Liver (tissue), 9 donors: ENCODE measurements around the gene GTPBP3. TPM values are rescaled to one million over a fixed set of nuclear protein-coding genes. Genes with fewer than 3 reads are reported as not detected.
A peak's percentile ranks its signal among the peaks of the same experiment; 100 is the strongest.

Source experiments
- DNase-seq: peaks from one replicate; pipeline ENCODE4 v3.0.0-alpha.2; 2017; ENCODE audit warnings: low spot score
- H3K27ac ChIP-seq, 2 donors: one replicate each; pipeline ENCODE4 v1.7.0; 2013; ENCODE audit warnings: inconsistent platforms in 2 of 2, low read length in 2 of 2, control low read depth in 1 of 2, low read depth in 1 of 2, mild to moderate bottlenecking in 1 of 2
- H3K27me3 ChIP-seq, 4 donors: one replicate each; pipeline versions ENCODE4 v1.6.1 to v1.7.0; 2013; ENCODE audit warnings: low read length in 3 of 4, inconsistent platforms in 1 of 4, mild to moderate bottlenecking in 1 of 4, moderate library complexity in 1 of 4; ENCODE audit not compliant: control insufficient read depth in 4 of 4, insufficient read depth in 4 of 4
- H3K36me3 ChIP-seq, 4 donors: one replicate each; pipeline versions ENCODE4 v1.6.1 to v1.7.0; 2013; ENCODE audit warnings: low read length in 3 of 4, mild to moderate bottlenecking in 3 of 4, low read depth in 1 of 4, moderate library complexity in 1 of 4; ENCODE audit not compliant: control insufficient read depth in 4 of 4, insufficient read depth in 3 of 4
- H3K4me1 ChIP-seq, 4 donors: one replicate each; pipeline versions ENCODE4 v1.6.1 to v1.7.0; 2013; ENCODE audit warnings: low read length in 3 of 4, mild to moderate bottlenecking in 3 of 4, moderate library complexity in 1 of 4; ENCODE audit not compliant: control insufficient read depth in 4 of 4, insufficient read depth in 4 of 4
- H3K4me3 ChIP-seq, 3 donors: one replicate each; pipeline versions ENCODE4 v1.6.1 to v1.7.0; 2013; ENCODE audit warnings: low read length in 3 of 3, control low read depth in 1 of 3, low read depth in 1 of 3, mild to moderate bottlenecking in 1 of 3
- H3K9ac ChIP-seq, 2 donors: one replicate each; pipeline ENCODE4 v1.7.0; 2013; ENCODE audit warnings: low read length in 2 of 2, mild to moderate bottlenecking in 2 of 2, moderate library complexity in 2 of 2, control low read depth in 1 of 2, low read depth in 1 of 2
- H3K9me3 ChIP-seq, 4 donors: one replicate each; pipeline versions ENCODE4 v1.6.1 to v1.7.0; 2013; ENCODE audit warnings: low read length in 3 of 4; ENCODE audit not compliant: control insufficient read depth in 4 of 4
- EGR1 ChIP-seq, 2 donors: IDR thresholded peaks; 2 replicates each; pipeline ENCODE4 v1.6.1; 2016 to 2018; ENCODE audit warnings: antibody characterized with exemption in 2 of 2, low read depth in 2 of 2
- FOXA1 ChIP-seq: IDR thresholded peaks from 2 replicates; pipeline ENCODE4 v1.6.1; 2016; ENCODE audit warnings: antibody characterized with exemption
- FOXA2 ChIP-seq: IDR thresholded peaks from 2 replicates; pipeline ENCODE4 v1.6.1; 2016; ENCODE audit warnings: antibody characterized with exemption
- GABPA ChIP-seq, 2 donors: IDR thresholded peaks in 1 of 2; conservative IDR thresholded peaks in 1 of 2; 2 replicates each; pipeline ENCODE4 v1.6.1; 2016; ENCODE audit warnings: antibody characterized with exemption in 2 of 2, mild to moderate bottlenecking in 1 of 2, moderate library complexity in 1 of 2
- HNF4A ChIP-seq, 2 donors: conservative IDR thresholded peaks; 2 replicates each; pipeline ENCODE4 v1.6.1; 2016; ENCODE audit warnings: antibody characterized with exemption in 2 of 2, mild to moderate bottlenecking in 2 of 2
- HNF4G ChIP-seq: IDR thresholded peaks from 2 replicates; pipeline ENCODE4 v1.6.1; 2016; ENCODE audit warnings: antibody characterized with exemption
- JUND ChIP-seq, 2 donors: IDR thresholded peaks; 2 replicates each; pipeline ENCODE4 v1.6.1; 2016; ENCODE audit warnings: antibody characterized with exemption in 2 of 2
- NR2F2 ChIP-seq: IDR thresholded peaks from 2 replicates; pipeline ENCODE4 v1.6.1; 2016; ENCODE audit warnings: antibody characterized with exemption
- RAD21 ChIP-seq, 2 donors: IDR thresholded peaks; 2 replicates each; pipeline ENCODE4 v1.6.1; 2016; ENCODE audit warnings: antibody characterized with exemption in 2 of 2, mild to moderate bottlenecking in 2 of 2
- RXRA ChIP-seq, 2 donors: IDR thresholded peaks; 2 replicates each; pipeline ENCODE4 v1.6.1; 2017 to 2018; ENCODE audit warnings: antibody characterized with exemption in 2 of 2, mild to moderate bottlenecking in 1 of 2
- SP1 ChIP-seq: IDR thresholded peaks from 2 replicates; pipeline ENCODE4 v1.6.1; 2018; ENCODE audit warnings: antibody characterized with exemption, mild to moderate bottlenecking
- TAF1 ChIP-seq: conservative IDR thresholded peaks from 2 replicates; pipeline ENCODE4 v1.6.1; 2016; ENCODE audit warnings: antibody characterized with exemption, mild to moderate bottlenecking
- YY1 ChIP-seq: IDR thresholded peaks from 2 replicates; pipeline ENCODE4 v1.6.1; 2016; ENCODE audit warnings: antibody characterized with exemption, mild to moderate bottlenecking
- WGBS: extraction: QIAGEN DNeasy Blood & Tissue Kit; methylation state at CpG from one replicate; pipeline ENCODE4 v1.1.7; 2013; 5-methylcytosine and 5-hydroxymethylcytosine counted together
- polyA plus RNA-seq, 2 donors: library from polyadenylated mRNA; stranded (reverse) in 1 of 2; unstranded in 1 of 2; fragments of 200-250 nt in 1 of 2; fragments of >200 nt in 1 of 2; fragmentation: Nextera tagmentation in 1 of 2; extraction: Ambion mirVana in 1 of 2; gene quantifications; one replicate each; pipeline versions ENCODE4 v1.2.1 to v1.2.3, GENCODE V29; 2013 to 2015
- total RNA-seq, 2 donors: library from RNA; depleted of rRNA; stranded (reverse); fragments of >200 nt; gene quantifications; one replicate each; pipeline ENCODE4 v1.2.3, GENCODE V29; 2014
- TF ChIP-seq, protein P1 (sequence below): IDR thresholded peaks from 2 replicates; pipeline ENCODE4 v1.6.1; 2016; ENCODE audit warnings: antibody characterized with exemption
- TF ChIP-seq, protein P2 (sequence below): IDR thresholded peaks from 2 replicates; pipeline ENCODE4 v1.6.1; 2016; ENCODE audit warnings: antibody characterized with exemption, mild to moderate bottlenecking
- TF ChIP-seq, protein P3 (sequence below): IDR thresholded peaks from 2 replicates; pipeline ENCODE4 v1.6.1; 2016; ENCODE audit warnings: antibody characterized with exemption
- TF ChIP-seq, protein P4 (sequence below): fragments of 150-350 bp; IDR thresholded peaks from 2 replicates; pipeline ENCODE4 v1.5.1; 2017; ENCODE audit warnings: improper control_type of control experiment, low read depth, low read length; ENCODE audit not compliant: missing input control
- TF ChIP-seq, protein P5 (sequence below): IDR thresholded peaks from 2 replicates; pipeline ENCODE4 v1.6.1; 2016; ENCODE audit warnings: antibody characterized with exemption
- donor health status: healthy.
- donor health status: healthy.
- donor health status: healthy.
- donor health status: healthy.
- donor health status: healthy.

Gene GTPBP3
- total and polyA plus RNA-seq, 4 donors: 4.9 to 15.5 (median 9.6) TPM

DNA sequence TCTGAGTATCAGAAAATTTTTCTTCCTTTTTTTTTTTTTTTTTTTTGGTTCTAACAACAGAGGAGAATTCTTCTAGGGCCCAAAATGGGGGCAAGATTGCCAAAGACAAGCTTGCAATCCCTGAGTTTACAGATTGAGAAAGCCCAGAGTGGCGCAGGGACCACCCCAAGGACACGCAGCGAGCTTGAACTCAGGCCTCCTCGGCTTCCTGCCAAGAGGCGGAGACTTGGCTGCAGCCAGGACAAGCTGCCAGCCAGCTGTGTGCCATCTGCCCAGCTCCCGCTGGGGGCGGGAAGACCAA is 32.2 kb upstream of the GTPBP3 start:
- no peaks in the 10 kb centered on the region for H3K36me3 ChIP-seq
- no peaks in the 10 kb centered on the region for H3K27me3 ChIP-seq
- H3K9me3 ChIP-seq: no peaks in the 10 kb centered on the region
- peak overlapping the region; percentile 55 to 93 for H3K27ac ChIP-seq
- H3K4me3 ChIP-seq: peak overlapping the region in 1 of 3 donors; percentile 81
- under 1% methylated on average over 7 of the region's 7 CpGs for WGBS
- TF ChIP-seq, protein P1, sequence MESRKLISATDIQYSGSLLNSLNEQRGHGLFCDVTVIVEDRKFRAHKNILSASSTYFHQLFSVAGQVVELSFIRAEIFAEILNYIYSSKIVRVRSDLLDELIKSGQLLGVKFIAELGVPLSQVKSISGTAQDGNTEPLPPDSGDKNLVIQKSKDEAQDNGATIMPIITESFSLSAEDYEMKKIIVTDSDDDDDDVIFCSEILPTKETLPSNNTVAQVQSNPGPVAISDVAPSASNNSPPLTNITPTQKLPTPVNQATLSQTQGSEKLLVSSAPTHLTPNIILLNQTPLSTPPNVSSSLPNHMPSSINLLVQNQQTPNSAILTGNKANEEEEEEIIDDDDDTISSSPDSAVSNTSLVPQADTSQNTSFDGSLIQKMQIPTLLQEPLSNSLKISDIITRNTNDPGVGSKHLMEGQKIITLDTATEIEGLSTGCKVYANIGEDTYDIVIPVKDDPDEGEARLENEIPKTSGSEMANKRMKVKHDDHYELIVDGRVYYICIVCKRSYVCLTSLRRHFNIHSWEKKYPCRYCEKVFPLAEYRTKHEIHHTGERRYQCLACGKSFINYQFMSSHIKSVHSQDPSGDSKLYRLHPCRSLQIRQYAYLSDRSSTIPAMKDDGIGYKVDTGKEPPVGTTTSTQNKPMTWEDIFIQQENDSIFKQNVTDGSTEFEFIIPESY: no peak
- peak; percentile 91 for TF ChIP-seq SP1
- TF ChIP-seq YY1: no peak
- peak; percentile 10 for TF ChIP-seq FOXA1
- TF ChIP-seq RXRA (IDR thresholded peaks at IDR 0.05): peak; percentile 74 to 77
- H3K4me1 ChIP-seq: peaks cover 12 to 53% (median 41%) of the 10 kb centered on the region in 4 donors
- no peak overlapping the region for H3K9ac ChIP-seq
- DNase-seq: no peak

DNA sequence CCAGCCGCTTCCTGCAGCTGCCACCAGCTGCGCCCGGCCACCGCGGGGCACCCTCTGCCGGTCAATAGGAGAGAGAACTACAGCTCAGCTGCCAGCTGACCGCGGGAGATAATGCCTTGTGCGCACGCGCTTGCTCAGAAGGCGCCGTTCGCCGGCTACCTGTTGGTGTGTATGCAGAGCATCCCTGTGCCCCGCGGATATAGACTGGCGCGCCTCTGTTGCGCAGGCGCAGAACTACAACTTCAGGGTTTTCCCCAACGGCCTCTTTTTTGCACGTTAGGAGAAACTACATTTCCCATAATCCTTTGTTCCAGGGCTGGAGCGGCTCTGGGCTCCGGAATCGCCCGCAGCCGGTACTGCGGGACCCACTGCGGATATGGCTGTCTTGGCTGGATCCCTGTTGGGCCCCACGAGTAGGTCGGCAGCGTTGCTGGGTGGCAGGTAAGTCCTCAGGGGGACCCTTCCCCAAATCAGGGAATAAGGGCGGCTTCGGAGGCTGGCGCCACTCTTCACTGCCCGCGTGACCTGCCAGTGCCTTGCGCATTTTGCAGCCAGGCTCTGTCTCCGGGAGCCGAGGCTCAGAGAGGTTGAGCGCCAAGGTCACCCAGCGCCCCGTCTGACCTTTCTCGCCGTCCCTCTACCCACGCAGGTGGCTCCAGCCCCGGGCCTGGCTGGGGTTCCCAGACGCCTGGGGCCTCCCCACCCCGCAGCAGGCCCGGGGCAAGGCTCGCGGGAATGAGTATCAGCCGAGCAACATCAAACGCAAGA is 31.7 kb upstream of the GTPBP3 start, which contains the start of gene MRPL34:
Gene MRPL34, plus strand, starts transcription at position 356 of the 768 bp plus-strand sequence. Its CDS starts 21 bp downstream, at position 377.
- TF ChIP-seq GABPA (IDR thresholded peaks at IDR 0.05 in 1 of 2, conservative IDR thresholded peaks at IDR 0.05 in 1 of 2) (peak in 1 of 2 donors; percentile 80), RXRA (IDR thresholded peaks at IDR 0.05) (peak in 1 of 2 donors; percentile 3), FOXA2 (no peak), SP1 (peak; percentile 68), NR2F2 (peak; percentile 18), YY1 (peak; percentile 65), TAF1 (peak; percentile 36), FOXA1 (no peak), HNF4G (no peak), JUND (IDR thresholded peaks at IDR 0.05) (peak in 1 of 2 donors; percentile 42), EGR1 (IDR thresholded peaks at IDR 0.05; ENCODE audit: low read depth in 2 of 2) (peak; percentile 46 to 59), RAD21 (IDR thresholded peaks at IDR 0.05) (peak; percentile 77 to 83), HNF4A (conservative IDR thresholded peaks at IDR 0.05) (peak; percentile 60)
- TF ChIP-seq, protein P2, sequence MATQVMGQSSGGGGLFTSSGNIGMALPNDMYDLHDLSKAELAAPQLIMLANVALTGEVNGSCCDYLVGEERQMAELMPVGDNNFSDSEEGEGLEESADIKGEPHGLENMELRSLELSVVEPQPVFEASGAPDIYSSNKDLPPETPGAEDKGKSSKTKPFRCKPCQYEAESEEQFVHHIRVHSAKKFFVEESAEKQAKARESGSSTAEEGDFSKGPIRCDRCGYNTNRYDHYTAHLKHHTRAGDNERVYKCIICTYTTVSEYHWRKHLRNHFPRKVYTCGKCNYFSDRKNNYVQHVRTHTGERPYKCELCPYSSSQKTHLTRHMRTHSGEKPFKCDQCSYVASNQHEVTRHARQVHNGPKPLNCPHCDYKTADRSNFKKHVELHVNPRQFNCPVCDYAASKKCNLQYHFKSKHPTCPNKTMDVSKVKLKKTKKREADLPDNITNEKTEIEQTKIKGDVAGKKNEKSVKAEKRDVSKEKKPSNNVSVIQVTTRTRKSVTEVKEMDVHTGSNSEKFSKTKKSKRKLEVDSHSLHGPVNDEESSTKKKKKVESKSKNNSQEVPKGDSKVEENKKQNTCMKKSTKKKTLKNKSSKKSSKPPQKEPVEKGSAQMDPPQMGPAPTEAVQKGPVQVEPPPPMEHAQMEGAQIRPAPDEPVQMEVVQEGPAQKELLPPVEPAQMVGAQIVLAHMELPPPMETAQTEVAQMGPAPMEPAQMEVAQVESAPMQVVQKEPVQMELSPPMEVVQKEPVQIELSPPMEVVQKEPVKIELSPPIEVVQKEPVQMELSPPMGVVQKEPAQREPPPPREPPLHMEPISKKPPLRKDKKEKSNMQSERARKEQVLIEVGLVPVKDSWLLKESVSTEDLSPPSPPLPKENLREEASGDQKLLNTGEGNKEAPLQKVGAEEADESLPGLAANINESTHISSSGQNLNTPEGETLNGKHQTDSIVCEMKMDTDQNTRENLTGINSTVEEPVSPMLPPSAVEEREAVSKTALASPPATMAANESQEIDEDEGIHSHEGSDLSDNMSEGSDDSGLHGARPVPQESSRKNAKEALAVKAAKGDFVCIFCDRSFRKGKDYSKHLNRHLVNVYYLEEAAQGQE: peak; percentile 78
- TF ChIP-seq, protein P1: peak; percentile 66
- TF ChIP-seq, protein P3, sequence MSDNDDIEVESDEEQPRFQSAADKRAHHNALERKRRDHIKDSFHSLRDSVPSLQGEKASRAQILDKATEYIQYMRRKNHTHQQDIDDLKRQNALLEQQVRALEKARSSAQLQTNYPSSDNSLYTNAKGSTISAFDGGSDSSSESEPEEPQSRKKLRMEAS: peak; percentile 58
- TF ChIP-seq, protein P4, sequence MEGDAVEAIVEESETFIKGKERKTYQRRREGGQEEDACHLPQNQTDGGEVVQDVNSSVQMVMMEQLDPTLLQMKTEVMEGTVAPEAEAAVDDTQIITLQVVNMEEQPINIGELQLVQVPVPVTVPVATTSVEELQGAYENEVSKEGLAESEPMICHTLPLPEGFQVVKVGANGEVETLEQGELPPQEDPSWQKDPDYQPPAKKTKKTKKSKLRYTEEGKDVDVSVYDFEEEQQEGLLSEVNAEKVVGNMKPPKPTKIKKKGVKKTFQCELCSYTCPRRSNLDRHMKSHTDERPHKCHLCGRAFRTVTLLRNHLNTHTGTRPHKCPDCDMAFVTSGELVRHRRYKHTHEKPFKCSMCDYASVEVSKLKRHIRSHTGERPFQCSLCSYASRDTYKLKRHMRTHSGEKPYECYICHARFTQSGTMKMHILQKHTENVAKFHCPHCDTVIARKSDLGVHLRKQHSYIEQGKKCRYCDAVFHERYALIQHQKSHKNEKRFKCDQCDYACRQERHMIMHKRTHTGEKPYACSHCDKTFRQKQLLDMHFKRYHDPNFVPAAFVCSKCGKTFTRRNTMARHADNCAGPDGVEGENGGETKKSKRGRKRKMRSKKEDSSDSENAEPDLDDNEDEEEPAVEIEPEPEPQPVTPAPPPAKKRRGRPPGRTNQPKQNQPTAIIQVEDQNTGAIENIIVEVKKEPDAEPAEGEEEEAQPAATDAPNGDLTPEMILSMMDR: peak; percentile 89
- TF ChIP-seq, protein P5, sequence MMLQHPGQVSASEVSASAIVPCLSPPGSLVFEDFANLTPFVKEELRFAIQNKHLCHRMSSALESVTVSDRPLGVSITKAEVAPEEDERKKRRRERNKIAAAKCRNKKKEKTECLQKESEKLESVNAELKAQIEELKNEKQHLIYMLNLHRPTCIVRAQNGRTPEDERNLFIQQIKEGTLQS: peak; percentile 18
- peak within 1 kb of the TSS; percentile 68 to 79 for H3K9ac ChIP-seq
- H3K4me1 ChIP-seq: peaks cover 10 to 58% (median 46%) of the 10 kb centered on the region in 4 donors
- under 1% methylated on average over 55 of the region's 55 CpGs for WGBS
- peak within 1 kb of the TSS; percentile 88 to 93 for H3K27ac ChIP-seq
- peak within 1 kb of the TSS; percentile 78 to 94 (median 81) for H3K4me3 ChIP-seq
- H3K27me3 ChIP-seq: no peaks in the 10 kb centered on the region
- peak; percentile 93 for DNase-seq
- no peaks in the 10 kb centered on the region for H3K9me3 ChIP-seq
- H3K36me3 ChIP-seq: no peaks in the 10 kb centered on the region
